Measurements from ENCODE around the gene PDE6G.

- TF ChIP-seq ZNF331 (CRISPR knock-in tag; IDR thresholded peaks at IDR 0.05; ENCODE audit: low read depth) (no peak), CTCF (conservative IDR thresholded peaks at IDR 0.05; ENCODE audit: low read depth in 2 of 2) (no peak), EZH2 (IDR thresholded peaks at IDR 0.05; ENCODE audit: low read depth, unreplicated experiment) (no peak), EZH2phosphoT487 (IDR thresholded peaks at IDR 0.05; ENCODE audit: unreplicated experiment) (no peak), POLR2AphosphoS5 (IDR thresholded peaks at IDR 0.05; ENCODE audit: low read depth) (no peak), REST (IDR thresholded peaks at IDR 0.05; ENCODE audit: unreplicated experiment) (no peak)
Observed at GRCh38 chr17:81608082-81608481, 48.3 kb downstream of the PDE6G start.

Measured in GM23338 (cell line).